ENCODE data around the gene FAM200A.

DNA sequence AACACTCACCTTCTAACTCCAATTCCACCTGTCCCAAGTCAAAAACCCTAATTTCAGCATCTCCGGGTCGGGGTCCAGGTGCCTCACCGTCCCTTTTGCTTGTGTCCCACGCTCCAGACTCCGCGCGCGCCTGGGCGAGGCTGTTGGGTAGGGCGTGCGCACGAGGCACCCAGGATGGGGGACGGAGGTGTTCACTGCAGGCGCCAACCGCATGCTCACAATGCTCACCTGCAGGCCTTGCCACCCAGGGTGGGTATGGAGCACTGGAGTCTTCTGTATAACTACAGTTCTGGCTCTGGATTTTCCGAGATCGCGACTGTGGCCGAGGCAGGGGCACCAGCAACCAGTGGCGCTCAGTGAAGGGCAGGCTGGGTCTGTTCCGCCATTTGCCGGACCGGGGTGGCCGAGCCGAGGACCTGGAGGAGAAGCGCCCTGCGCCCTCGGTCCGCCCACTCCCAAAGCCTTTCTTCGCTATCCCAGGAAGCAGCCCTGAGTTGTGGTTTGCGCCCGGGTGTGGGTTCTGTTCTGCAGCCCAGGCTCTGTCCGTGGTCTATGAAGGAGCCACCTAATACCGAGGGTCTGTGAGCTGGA lies 8.7 kb downstream of the FAM200A start:
- TF ChIP-seq, protein P1, sequence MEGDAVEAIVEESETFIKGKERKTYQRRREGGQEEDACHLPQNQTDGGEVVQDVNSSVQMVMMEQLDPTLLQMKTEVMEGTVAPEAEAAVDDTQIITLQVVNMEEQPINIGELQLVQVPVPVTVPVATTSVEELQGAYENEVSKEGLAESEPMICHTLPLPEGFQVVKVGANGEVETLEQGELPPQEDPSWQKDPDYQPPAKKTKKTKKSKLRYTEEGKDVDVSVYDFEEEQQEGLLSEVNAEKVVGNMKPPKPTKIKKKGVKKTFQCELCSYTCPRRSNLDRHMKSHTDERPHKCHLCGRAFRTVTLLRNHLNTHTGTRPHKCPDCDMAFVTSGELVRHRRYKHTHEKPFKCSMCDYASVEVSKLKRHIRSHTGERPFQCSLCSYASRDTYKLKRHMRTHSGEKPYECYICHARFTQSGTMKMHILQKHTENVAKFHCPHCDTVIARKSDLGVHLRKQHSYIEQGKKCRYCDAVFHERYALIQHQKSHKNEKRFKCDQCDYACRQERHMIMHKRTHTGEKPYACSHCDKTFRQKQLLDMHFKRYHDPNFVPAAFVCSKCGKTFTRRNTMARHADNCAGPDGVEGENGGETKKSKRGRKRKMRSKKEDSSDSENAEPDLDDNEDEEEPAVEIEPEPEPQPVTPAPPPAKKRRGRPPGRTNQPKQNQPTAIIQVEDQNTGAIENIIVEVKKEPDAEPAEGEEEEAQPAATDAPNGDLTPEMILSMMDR (IDR thresholded peaks at IDR 0.05; ENCODE audit: low read depth, low read length): no peak
- no peak for TF ChIP-seq EZH2phosphoT487 (IDR thresholded peaks at IDR 0.05; ENCODE audit: low read depth)

Data from OCI-LY3 (cell line).